Testis (tissue), 2 donors: ENCODE data around the gene CLGN.

Source experiments
- CTCF ChIP-seq, 3 experiments: fragments of 450-650 bp in 2 of 3; fragments of 200-600 bp in 1 of 3; sonication (generic) in 1 of 3; IDR thresholded peaks; one replicate each; pipeline ENCODE4 v1.5.1; 2016 to 2019; ENCODE audit warnings: antibody characterized with exemption in 3 of 3, mild to moderate bottlenecking in 2 of 3, moderate library complexity in 1 of 3
- POLR2A ChIP-seq: fragments of 450-650 bp; IDR thresholded peaks from one replicate; pipeline ENCODE4 v1.6.1; 2017; ENCODE audit warnings: antibody characterized with exemption, mild to moderate bottlenecking, moderate library complexity

DNA sequence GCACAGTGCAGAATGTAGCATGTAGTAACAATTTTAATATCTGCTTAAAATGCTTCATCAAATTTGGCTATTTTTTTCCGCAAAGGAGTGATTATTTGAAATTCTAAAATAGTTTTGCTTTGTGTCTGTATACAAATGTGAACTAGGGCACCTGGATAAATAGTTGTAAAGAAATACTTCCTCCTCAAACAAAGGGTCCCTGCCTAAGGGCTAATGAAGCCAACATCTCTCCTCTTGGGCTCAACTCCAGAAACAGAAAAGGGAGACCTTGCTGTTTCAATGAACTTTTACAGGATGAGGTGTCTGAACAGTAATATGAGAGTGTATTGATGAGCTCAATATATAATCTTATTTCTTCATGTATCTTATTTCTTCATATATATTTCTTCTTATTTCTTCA, 84.8 kb downstream of the CLGN start:
- TF ChIP-seq POLR2A (no peak), CTCF (IDR thresholded peaks at IDR 0.05) (no peak)
